HG03432 (cell line): ENCODE data around the gene TDRD1.

Source experiments
- ATAC-seq: cut with Tn5 transposase; IDR thresholded peaks from one replicate; pipeline ENCODE4 v1.9.1; 2021; ENCODE audit warnings: mild to moderate bottlenecking, moderate library complexity; ENCODE audit not compliant: unreplicated experiment

Gene TDRD1

GRCh38 chr10:114261076-114261475 lies 81.9 kb downstream of the TDRD1 start:
- peak; percentile 68 for ATAC-seq

DNA sequence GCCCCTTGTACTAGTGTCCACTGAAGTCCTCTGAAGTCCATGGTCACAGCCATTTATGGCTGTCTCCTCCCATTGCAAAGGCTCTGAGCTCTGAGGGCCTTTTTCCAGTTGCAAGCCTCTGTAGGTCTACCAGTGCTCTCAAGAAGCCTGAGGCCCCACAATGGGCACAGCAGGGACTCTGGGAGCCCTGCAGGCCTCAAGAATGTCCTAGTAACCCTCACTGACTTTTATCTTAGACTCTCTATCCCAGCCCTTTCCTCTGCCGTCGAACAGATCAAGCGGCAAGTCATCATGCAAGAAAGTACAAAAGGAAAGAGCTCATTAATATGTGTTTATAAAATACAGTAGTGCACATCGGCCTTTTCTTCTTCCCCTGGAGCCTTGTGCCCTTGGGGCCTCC lies 83.3 kb downstream of the TDRD1 start:
- ATAC-seq: no peak

DNA sequence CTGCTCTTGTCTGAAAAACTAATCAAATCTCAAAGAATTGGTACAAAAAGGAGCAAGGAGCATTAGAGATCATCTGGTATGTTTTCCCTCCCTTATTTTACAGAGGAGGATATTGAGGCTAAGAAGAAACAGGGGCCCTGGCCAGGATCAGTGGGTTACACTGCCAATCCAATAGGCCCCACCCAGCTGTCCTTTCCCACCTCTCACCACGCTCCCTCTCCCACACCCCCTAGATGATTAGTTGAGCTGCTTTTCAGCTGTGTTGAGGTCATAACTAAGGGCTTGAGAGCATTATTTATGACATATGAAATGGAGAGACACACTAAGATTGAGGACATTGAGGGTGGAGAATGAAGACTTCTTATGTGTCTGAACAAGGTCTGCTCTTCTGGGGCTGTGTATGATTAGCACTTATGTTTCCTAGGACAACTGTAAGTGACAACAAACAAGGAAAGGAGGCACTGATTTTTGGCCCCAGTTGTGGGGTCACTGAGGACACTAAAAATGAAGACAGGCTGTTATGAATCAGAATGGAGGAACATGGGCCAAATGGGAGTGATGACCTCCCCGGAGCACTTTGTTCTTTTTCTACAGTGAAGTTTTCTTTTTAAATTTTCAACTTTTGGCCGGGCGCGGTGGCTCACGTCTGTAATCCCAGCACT lies 86.4 kb downstream of the TDRD1 start:
- ATAC-seq: no peak

DNA sequence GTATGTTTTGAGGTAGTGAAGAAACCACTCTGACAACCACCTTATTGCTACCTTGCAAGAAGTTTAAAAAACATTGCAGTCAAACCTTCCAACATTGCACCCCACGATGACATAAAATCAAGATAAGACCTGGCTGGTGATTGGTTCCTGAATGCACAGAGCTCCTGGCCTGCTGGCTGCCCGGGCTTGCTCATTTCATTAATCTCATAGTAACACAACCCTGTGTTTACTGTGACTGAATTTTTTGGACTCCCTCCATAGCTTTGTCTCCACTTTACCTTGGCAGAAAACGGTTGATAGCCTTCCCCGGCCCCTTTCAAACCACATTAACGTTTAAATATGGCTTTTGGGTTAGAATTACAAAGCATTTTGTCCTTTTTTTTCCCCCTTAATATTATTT lies 87.4 kb downstream of the TDRD1 start:
- no peak for ATAC-seq

DNA sequence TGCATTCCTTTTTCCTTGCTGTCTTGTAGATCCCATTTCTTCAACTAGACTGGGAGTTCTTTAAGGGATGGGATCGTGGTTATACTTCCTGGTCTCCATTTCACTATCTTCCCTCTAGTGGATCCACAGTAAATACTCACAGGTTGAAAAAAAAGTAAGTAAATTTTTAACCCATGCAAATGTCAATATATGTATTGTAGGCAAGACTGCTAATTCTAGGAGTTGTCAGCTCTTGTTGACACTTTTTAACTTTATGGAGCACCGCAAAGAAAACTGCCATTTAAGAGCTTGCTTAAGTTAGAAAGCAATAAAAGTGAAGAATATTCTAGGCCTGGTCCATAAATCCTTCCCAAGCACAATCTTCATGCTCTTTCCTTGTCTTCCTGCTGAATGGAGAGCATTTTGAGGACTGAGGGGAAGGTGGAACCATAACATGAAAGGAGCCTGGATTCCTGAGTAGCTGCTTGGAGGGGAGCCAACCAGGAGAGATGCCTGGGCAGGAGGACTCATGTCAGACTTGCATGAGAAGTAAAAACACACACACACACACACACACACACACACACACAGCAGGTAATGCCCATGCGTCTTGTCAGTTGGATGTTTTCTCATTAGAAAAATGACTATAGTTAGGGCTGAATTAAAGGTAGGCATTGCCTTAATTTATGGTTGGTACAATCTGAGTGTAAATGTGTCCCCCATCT lies 92.1 kb downstream of the TDRD1 start:
- no peak for ATAC-seq

- no peak for ATAC-seq
These were observed 92.6 kb downstream of the TDRD1 start for GRCh38 chr10:114271779-114272167.

- ATAC-seq: no peak
These were observed 93.5 kb downstream of the TDRD1 start for GRCh38 chr10:114272696-114273095.

GRCh38 chr10:114273910-114274309 lies 94.8 kb downstream of the TDRD1 start:
- no peak for ATAC-seq

- no peak for ATAC-seq
These were observed 95.7 kb downstream of the TDRD1 start for GRCh38 chr10:114274616-114275453.

DNA sequence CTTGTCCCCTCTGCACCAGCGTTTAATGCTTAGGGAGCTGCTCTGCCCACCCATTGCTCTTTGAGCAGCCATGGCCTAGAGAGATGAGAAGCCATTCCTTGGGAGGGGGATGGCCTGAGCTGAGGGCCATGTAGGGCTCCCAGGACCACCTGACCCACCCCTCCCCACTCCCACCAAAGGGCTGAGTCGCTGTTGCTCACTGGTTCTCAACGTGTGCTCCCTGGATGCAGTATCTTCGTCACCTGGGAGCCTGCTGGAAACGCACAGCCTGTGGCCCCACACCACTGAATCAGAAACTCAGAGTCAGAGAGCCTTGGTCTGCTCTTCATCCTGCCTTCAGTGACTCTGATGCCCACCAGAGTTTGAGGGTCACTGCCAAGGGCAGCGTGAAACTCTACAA lies 96.9 kb downstream of the TDRD1 start:
- no peak for ATAC-seq

GRCh38 chr10:114276671-114277070 lies 97.5 kb downstream of the TDRD1 start:
- ATAC-seq: no peak

DNA sequence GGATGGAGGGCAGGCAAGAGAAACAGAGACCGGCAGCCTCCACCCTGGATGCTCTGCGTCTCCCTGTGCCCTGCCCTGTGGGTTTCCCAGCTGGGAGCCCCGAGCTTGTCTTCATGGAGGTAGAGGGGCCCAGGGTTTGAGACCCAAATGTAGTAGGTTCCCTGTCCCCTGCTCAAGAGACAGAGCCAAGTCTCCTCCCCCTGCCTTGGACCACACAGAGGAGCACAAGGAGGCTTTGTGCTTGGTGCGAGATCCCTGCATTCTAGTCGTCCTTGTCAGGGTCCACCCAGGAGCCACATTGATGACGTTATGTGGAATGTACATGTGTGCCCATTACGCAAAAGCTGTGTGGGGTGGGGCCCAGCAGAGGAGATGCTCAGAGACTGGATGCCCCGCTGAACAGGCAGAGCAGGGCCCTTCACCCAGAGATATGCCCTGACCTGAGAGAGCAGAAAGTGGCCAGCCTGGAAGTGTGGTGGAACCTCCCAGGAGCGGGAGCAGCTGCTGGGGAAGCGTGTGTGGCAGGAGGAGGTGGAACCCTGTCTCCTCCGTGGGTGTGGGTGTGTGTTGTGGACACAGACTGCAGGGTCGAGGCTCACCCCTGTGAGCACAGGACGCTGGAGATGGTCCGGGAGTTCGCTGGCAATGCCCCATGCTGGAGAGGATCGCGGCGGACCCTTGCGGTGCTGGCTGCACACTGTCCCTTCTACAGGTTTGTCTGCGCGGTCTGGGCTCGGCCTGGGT lies 99.2 kb downstream of the TDRD1 start:
- no peak for ATAC-seq

DNA sequence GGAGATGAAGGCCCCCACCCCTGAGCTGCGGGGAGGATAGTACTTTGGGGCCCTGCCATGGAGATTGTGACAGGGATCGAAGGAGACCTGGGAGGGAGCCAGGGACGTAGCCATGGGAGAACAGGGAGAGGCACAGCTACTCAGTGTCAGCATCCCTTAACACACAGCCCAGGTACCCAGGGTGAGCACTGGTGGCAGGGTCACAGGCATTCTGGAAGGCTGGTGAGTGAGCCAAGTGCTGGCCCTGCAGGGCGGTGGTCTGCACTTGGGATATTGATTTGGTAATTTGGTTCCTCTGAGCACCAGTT lies 99.7 kb downstream of the TDRD1 start:
- ATAC-seq: no peak

DNA sequence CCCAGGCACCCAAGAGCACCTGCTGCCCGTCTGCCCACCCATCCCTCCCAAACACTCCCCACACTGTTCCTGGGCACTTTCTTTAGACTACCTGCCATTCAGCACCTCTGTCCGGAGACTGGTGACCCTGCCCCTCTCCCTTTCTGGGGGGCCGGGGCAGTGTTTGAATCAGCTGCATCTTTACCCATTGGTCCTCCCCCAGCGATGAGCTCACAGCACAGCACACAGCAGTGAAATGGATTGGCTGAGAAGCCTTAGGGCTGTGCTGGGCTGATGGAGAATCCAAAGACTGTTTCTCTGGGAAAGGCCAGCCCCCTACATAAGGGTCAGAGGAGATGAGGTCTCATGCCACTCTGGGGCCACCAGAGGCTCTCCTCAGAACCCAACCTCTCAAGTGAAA lies 100.1 kb downstream of the TDRD1 start:
- ATAC-seq: no peak

DNA sequence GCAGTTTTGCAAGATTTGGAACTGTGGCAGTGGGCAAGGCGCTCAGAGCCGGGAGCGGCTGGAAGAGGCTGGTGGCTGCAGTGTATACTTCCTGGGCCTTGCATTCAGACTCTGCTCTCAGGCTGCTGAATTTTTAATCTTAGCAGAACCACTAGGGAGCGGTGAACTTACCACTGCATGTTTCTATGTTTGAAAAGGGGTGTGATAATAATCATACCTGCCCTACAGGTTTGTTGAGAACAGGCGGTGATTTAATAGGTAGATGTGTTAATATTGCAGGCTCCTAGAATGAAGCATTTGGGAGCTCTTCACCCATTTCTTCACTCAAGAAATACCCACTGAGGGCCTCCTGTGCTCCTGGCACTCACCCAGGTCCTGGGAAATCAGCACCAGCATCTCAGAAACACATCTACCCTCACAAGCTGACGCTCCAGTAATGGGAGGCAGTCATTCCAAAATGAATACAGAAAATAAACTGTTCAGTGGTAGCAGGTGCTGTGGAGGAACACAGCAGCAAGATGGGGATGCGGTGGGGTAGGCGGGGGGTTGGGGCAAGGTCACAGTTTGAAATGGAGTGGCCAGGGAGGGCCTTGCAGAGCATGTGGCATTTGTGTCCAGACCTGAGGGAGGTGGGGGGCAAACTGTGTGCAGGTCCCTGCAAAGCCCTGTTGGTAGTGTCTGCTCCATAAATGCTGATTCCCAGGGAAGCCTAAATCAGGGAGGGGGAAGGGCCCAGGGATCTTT lies 100.9 kb downstream of the TDRD1 start:
- ATAC-seq: no peak

- no peak for ATAC-seq
These were observed 101.9 kb downstream of the TDRD1 start for GRCh38 chr10:114281006-114281405.

DNA sequence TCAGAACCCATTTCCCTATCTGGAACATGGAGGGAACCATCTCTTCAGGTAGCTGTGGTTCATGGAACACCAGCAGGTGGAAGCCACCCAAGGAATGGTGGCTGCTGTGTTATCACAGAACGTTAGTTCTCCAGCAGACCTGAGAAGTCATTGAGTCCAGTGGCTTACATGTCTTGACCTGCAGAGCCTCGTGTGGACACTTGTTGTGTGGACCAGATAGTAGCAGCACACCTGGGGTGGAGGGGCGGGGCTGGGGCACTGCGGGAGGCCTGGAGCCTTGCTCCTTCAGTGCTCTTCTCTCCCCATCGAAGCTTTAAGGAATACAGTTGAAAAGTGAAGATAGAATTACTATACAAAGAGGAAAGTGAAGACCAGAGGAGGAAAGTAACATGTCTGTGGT lies 102.3 kb downstream of the TDRD1 start:
- ATAC-seq: no peak
